Astrocyte of the cerebellum (primary cell): ENCODE data around the gene GIGYF1.
"Not testable (repeated sequence)": the region's sequence is repeated elsewhere in the genome, so short reads cannot be mapped to it uniquely, and the experiment has no call there.

Experiments
- DNase-seq: peaks from one replicate; pipeline ENCODE4 v3.0.0-alpha.2; 2011; ENCODE audit warnings: low read depth
- H3K4me3 ChIP-seq: 2 replicates; pipeline ENCODE4 v1.5.1; 2011; ENCODE audit warnings: mild to moderate bottlenecking, low read depth, low read length, moderate library complexity
- CTCF ChIP-seq: IDR thresholded peaks from 2 replicates; pipeline ENCODE4 v1.5.1; 2012; ENCODE audit warnings: low read length, low read depth, moderate library complexity, mild to moderate bottlenecking; ENCODE audit errors: missing control alignments
- in situ Hi-C: cut with HindIII; loops from 2 replicates; pipeline ENCODE4 v1.10.0; 2017; ENCODE audit warnings: low sequenced_read_pairs

GIGYF1 gene

GRCh38 chr7:100728196-100728595, 34.1 kb upstream of the GIGYF1 start:
- DNase-seq = no peak
- TF ChIP-seq CTCF = no peak
- in situ Hi-C loops = no loop called here
- H3K4me3 ChIP-seq = no peak overlapping the region

GRCh38 chr7:100726996-100727761, 33.1 kb upstream of the GIGYF1 start:
- no peak overlapping the region for H3K4me3 ChIP-seq
- in situ Hi-C loops = no loop called here
- no peak for DNase-seq
- no peak for TF ChIP-seq CTCF

- DNase-seq, H3K4me3 ChIP-seq, in situ Hi-C loops: not testable (repeated sequence)
Measured at GRCh38 chr7:100724364-100724763, 30.3 kb upstream of the GIGYF1 start.

GRCh38 chr7:100723732-100724275, 29.8 kb upstream of the GIGYF1 start:
- in situ Hi-C loops = no loop called here
- H3K4me3 ChIP-seq = no peak overlapping the region
- DNase-seq = no peak
- no peak for TF ChIP-seq CTCF

GRCh38 chr7:100722480-100723212, 28.6 kb upstream of the GIGYF1 start:
- TF ChIP-seq CTCF = no peak
- DNase-seq = no peak
- in situ Hi-C loops = no loop called here
- H3K4me3 ChIP-seq = no peak overlapping the region

- no peak for DNase-seq
- H3K4me3 ChIP-seq = no peak overlapping the region
- in situ Hi-C loops = no loop called here
- no peak for TF ChIP-seq CTCF
Measured at GRCh38 chr7:100721505-100721812, 27.4 kb upstream of the GIGYF1 start.
